ENCODE measurements around the gene CIITA.
"Not testable (repeated sequence)": the region's sequence is repeated elsewhere in the genome, so short reads cannot be mapped to it uniquely, and the experiment has no call there.

The CIITA gene

GRCh38 chr16:10922328-10923145, 45.5 kb downstream of the CIITA start:
- DNase-seq, result no peak

- no peak for DNase-seq
Observed at GRCh38 chr16:10923146-10923649, 46.2 kb downstream of the CIITA start.

- no peak for DNase-seq
Observed at GRCh38 chr16:10923650-10924214, 46.7 kb downstream of the CIITA start.

- DNase-seq, result not testable (repeated sequence)
Observed at GRCh38 chr16:10925285-10925684, 48.3 kb downstream of the CIITA start.

- DNase-seq, result no peak
Observed at GRCh38 chr16:10926094-10926493, 49.1 kb downstream of the CIITA start.

- no peak for DNase-seq
Observed at GRCh38 chr16:10926867-10927266, 49.9 kb downstream of the CIITA start.

GRCh38 chr16:10927497-10928112, 50.6 kb downstream of the CIITA start:
- DNase-seq, result no peak

- DNase-seq, result not testable (repeated sequence)
Observed at GRCh38 chr16:10929097-10929496, 52.1 kb downstream of the CIITA start.

- DNase-seq, result no peak
Observed at GRCh38 chr16:10929853-10930754, 53.1 kb downstream of the CIITA start.

- DNase-seq, result no peak
Observed at GRCh38 chr16:10930755-10931093, 53.7 kb downstream of the CIITA start.

GRCh38 chr16:10931134-10931533, 54.1 kb downstream of the CIITA start:
- DNase-seq, result no peak

GRCh38 chr16:10931977-10932632, 55.1 kb downstream of the CIITA start:
- no peak for DNase-seq

- no peak for DNase-seq
Observed at GRCh38 chr16:10932959-10933710, 56.1 kb downstream of the CIITA start.

GRCh38 chr16:10933865-10934264, 56.9 kb downstream of the CIITA start:
- DNase-seq, result no peak

GRCh38 chr16:10934325-10935107, 57.5 kb downstream of the CIITA start:
- no peak for DNase-seq

- DNase-seq, result no peak
Observed at GRCh38 chr16:10935226-10935915, 58.4 kb downstream of the CIITA start.

GRCh38 chr16:10936272-10936984, 59.4 kb downstream of the CIITA start:
- DNase-seq, result no peak

GRCh38 chr16:10937068-10937859, 60.3 kb downstream of the CIITA start:
- DNase-seq, result no peak

- no peak for DNase-seq
Observed at GRCh38 chr16:10938321-10938720, 61.3 kb downstream of the CIITA start.
